Keratinocyte (primary cell): ENCODE measurements around the gene BAZ1B. TPM values are rescaled to one million over a fixed set of nuclear protein-coding genes. Genes with fewer than 3 reads are reported as not detected.

Source experiments
- DNase-seq: peaks from one replicate; pipeline ENCODE4 v3.0.0-alpha.2; 2011; ENCODE audit warnings: low read depth, missing footprints, low spot score
- FAIRE-seq: peaks from 2 replicates; lab custom pipeline; 2011; peaks lifted over from hg19 to GRCh38; lab: Jason Lieb, UNC
- H2AFZ ChIP-seq: 2 replicates; pipeline ENCODE4 v1.6.0; 2012; ENCODE audit warnings: low read length, control low read depth, inconsistent platforms; ENCODE audit not compliant: control insufficient read depth
- H3K27ac ChIP-seq: 2 replicates; pipeline ENCODE4 v1.5.1; 2011; ENCODE audit warnings: low read length; ENCODE audit not compliant: control insufficient read depth, insufficient read depth
- H3K27me3 ChIP-seq: 3 replicates; pipeline ENCODE4 v1.6.0; 2011; ENCODE audit warnings: low read length; ENCODE audit not compliant: control insufficient read depth, insufficient read depth; ENCODE audit errors: extremely low read depth
- H3K36me3 ChIP-seq, 2 experiments: 2 replicates in 1 of 2; 3 replicates in 1 of 2; pipeline ENCODE4 v1.5.1; 2011; ENCODE audit warnings: low read length in 2 of 2, mild to moderate bottlenecking in 1 of 2; ENCODE audit not compliant: control insufficient read depth in 2 of 2, insufficient read depth in 2 of 2; ENCODE audit errors: extremely low read depth in 1 of 2
- H3K4me1 ChIP-seq: 3 replicates; pipeline ENCODE4 v1.5.1; 2011; ENCODE audit warnings: low read length; ENCODE audit not compliant: control insufficient read depth, insufficient read depth; ENCODE audit errors: extremely low read depth
- H3K4me2 ChIP-seq: 3 replicates; pipeline ENCODE4 v1.6.0; 2011; ENCODE audit warnings: low read depth, low read length; ENCODE audit not compliant: control insufficient read depth, insufficient read depth; ENCODE audit errors: extremely low read depth
- H3K4me3 ChIP-seq, 3 experiments: fragments of 200-600 bp in 1 of 3; sonication (generic) in 1 of 3; 2 replicates in 2 of 3; 3 replicates in 1 of 3; pipeline ENCODE4 v1.5.1; 2011 to 2016; ENCODE audit warnings: low read length in 3 of 3, mild to moderate bottlenecking in 3 of 3, control low read depth in 2 of 3, inconsistent platforms in 1 of 3, low read depth in 1 of 3, mixed read lengths in 1 of 3, mixed run types in 1 of 3, moderate library complexity in 1 of 3; ENCODE audit not compliant: control insufficient read depth in 2 of 3, insufficient read depth in 2 of 3; ENCODE audit errors: extremely low read depth in 1 of 3
- H3K79me2 ChIP-seq: 2 replicates; pipeline ENCODE4 v1.6.0; 2012; ENCODE audit warnings: low read length; ENCODE audit not compliant: control insufficient read depth, insufficient read depth
- H3K9ac ChIP-seq: 3 replicates; pipeline ENCODE4 v1.6.0; 2011; ENCODE audit warnings: low read length; ENCODE audit not compliant: control insufficient read depth, insufficient read depth; ENCODE audit errors: extremely low read depth
- H3K9me1 ChIP-seq: 3 replicates; pipeline ENCODE4 v1.6.0; 2011; ENCODE audit warnings: low read length; ENCODE audit not compliant: control insufficient read depth, insufficient read depth; ENCODE audit errors: extremely low read depth
- H3K9me3 ChIP-seq: 2 replicates; pipeline ENCODE4 v1.5.1; 2012; ENCODE audit warnings: low read depth, low read length; ENCODE audit not compliant: control insufficient read depth
- H4K20me1 ChIP-seq: 3 replicates; pipeline ENCODE4 v1.6.0; 2011; ENCODE audit warnings: low read length; ENCODE audit not compliant: control insufficient read depth, insufficient read depth; ENCODE audit errors: extremely low read depth
- CTCF ChIP-seq, 3 experiments: IDR thresholded peaks in 1 of 3; conservative IDR thresholded peaks in 1 of 3; optimal IDR thresholded peaks in 1 of 3; 2 replicates in 2 of 3; 3 replicates in 1 of 3; pipeline versions ENCODE3 to v1.5.1; 2011; ENCODE audit warnings: low read length in 3 of 3, mild to moderate bottlenecking in 3 of 3, moderate library complexity in 2 of 3, control low read depth in 1 of 3, inconsistent platforms in 1 of 3; ENCODE audit not compliant: insufficient read depth in 2 of 3; ENCODE audit errors: extremely low read depth in 1 of 3
- EZH2 ChIP-seq: IDR thresholded peaks from one replicate; pipeline ENCODE4 v1.6.1; 2012; ENCODE audit warnings: inconsistent platforms, mild to moderate bottlenecking, low read length, moderate library complexity
- dilution Hi-C: fragments of 300-500 bp; cut with MboI; formaldehyde crosslinking; loops from one replicate; pipeline ENCODE4 v1.7.0; 2020; ENCODE audit warnings: low sequenced_read_pairs; ENCODE audit not compliant: extremely low pct_ligation_motif_present
- polyA plus RNA-seq, 5 experiments: library from polyadenylated mRNA; depleted of rRNA in 3 of 5; stranded (reverse) in 3 of 5; stranded (forward) in 1 of 5; unstranded in 1 of 5; fragments of >200 nt; gene quantifications; 1 replicate in 1 of 5; 2 replicates in 3 of 5; 3 replicates in 1 of 5; pipeline versions ENCODE4 v1.2.1 to v1.2.3, GENCODE V29; 2011 to 2012; ENCODE audit warnings: missing spikeins in 2 of 5, low read depth in 1 of 5, low replicate concordance in 1 of 5

BAZ1B gene
- polyA plus RNA-seq, 1 donor (not counting 4 experiments of a cell fraction or from before 2014, with no cell fraction given) = 24.3 TPM

- H3K4me2 ChIP-seq = no peak overlapping the region
- TF ChIP-seq CTCF (optimal IDR thresholded peaks at IDR 0.05 in 1 of 3, IDR thresholded peaks at IDR 0.05 in 1 of 3, conservative IDR thresholded peaks at IDR 0.05 in 1 of 3; ENCODE audit: extremely low read depth in 1 of 3, insufficient read depth in 2 of 3, low read length in 3 of 3) = no peak
- no peak for TF ChIP-seq EZH2
- H2AFZ ChIP-seq = no peak overlapping the region
- no peak overlapping the region for H3K4me3 ChIP-seq
- H3K27ac ChIP-seq = no peak overlapping the region
- dilution Hi-C loops = no loop called here
- FAIRE-seq (no peak), DNase-seq (no peak)
- peaks cover 3% of the 10 kb centered on the region for H4K20me1 ChIP-seq
- no peaks in the 10 kb centered on the region for H3K4me1 ChIP-seq
- no peaks in the 10 kb centered on the region for H3K9me3 ChIP-seq
- no peak overlapping the region for H3K9ac ChIP-seq
- H3K79me2 ChIP-seq = peaks cover 4% of the 10 kb centered on the region
- H3K27me3 ChIP-seq = no peaks in the 10 kb centered on the region
- H3K9me1 ChIP-seq = no peaks in the 10 kb centered on the region
- peaks cover 38 to 50% of the 10 kb centered on the region in 2 experiments for H3K36me3 ChIP-seq
Observed at GRCh38 chr7:73448609-73449008, 73.5 kb downstream of the BAZ1B start.

GRCh38 chr7:73447121-73447733, 74.9 kb downstream of the BAZ1B start:
- Histone ChIP-seq H2AFZ (no peak overlapping the region), H3K4me1 (no peaks in the 10 kb centered on the region), H3K36me3 (peaks cover 47 to 54% of the 10 kb centered on the region in 2 experiments), H3K4me3 (no peak overlapping the region), H3K9me3 (no peaks in the 10 kb centered on the region), H3K27ac (no peak overlapping the region), H3K9ac (no peak overlapping the region), H4K20me1 (no peaks in the 10 kb centered on the region), H3K9me1 (no peaks in the 10 kb centered on the region), H3K4me2 (no peak overlapping the region), H3K27me3 (no peaks in the 10 kb centered on the region), H3K79me2 (peaks cover 4% of the 10 kb centered on the region)
- TF ChIP-seq CTCF (optimal IDR thresholded peaks at IDR 0.05 in 1 of 3, IDR thresholded peaks at IDR 0.05 in 1 of 3, conservative IDR thresholded peaks at IDR 0.05 in 1 of 3; ENCODE audit: extremely low read depth in 1 of 3, insufficient read depth in 2 of 3, low read length in 3 of 3) (no peak), EZH2 (no peak)
- dilution Hi-C loops = no loop called here
- no peak for FAIRE-seq
- no peak for DNase-seq
